Measurements from ENCODE around the gene CSNK1D.

DNA sequence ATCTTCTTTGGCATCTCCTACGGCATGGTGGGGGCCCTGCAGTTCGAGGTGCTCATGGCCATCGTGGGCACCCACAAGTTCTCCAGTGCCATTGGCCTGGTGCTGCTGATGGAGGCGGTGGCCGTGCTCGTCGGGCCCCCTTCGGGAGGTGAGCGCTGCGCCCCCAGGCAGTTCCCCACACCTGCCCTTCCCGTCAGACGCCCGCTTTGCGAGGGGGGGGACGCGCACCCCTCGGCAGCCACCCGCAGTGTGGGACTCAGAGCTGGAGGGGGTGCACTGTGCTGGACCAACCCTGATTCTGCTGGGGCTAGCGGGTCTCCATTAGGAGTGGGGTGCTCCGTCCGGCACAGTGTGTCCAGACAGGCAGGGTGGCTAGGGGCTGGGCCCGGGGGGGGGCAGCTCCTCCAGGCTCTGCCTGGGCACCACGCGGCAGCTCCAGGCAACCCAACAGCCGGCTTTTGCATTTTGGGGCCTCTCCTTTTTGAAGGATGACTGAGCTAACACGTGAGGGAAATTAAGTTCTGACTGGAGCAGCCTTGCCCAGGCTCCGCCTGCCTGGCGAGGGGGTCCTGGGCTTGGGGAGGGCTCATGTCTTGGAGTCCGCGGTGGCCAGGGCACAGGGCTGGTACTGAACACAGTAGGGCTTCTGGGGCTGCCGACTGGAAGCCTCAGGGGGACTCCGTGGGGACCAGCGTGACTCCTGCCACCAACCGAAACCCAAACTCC is 35.6 kb downstream of the CSNK1D start:
- TF ChIP-seq, protein P1, sequence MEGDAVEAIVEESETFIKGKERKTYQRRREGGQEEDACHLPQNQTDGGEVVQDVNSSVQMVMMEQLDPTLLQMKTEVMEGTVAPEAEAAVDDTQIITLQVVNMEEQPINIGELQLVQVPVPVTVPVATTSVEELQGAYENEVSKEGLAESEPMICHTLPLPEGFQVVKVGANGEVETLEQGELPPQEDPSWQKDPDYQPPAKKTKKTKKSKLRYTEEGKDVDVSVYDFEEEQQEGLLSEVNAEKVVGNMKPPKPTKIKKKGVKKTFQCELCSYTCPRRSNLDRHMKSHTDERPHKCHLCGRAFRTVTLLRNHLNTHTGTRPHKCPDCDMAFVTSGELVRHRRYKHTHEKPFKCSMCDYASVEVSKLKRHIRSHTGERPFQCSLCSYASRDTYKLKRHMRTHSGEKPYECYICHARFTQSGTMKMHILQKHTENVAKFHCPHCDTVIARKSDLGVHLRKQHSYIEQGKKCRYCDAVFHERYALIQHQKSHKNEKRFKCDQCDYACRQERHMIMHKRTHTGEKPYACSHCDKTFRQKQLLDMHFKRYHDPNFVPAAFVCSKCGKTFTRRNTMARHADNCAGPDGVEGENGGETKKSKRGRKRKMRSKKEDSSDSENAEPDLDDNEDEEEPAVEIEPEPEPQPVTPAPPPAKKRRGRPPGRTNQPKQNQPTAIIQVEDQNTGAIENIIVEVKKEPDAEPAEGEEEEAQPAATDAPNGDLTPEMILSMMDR (IDR thresholded peaks at IDR 0.05; ENCODE audit: low read depth, low read length) = no peak
- no peak for TF ChIP-seq EZH2phosphoT487 (IDR thresholded peaks at IDR 0.05; ENCODE audit: low read depth)
